Natural killer cell treated with Interleukin-12 subunit alpha and Interleukin-12 subunit beta and Interleukin-15 and Interleukin-18, amount 100 ng/mL, for 72 hours (primary cell): ENCODE results near the gene MYCN. TPM values are rescaled to one million over a fixed set of nuclear protein-coding genes. Genes with fewer than 3 reads are reported as not detected.

Source experiments
- ATAC-seq, 2 donors: fragments of 150-1000 bp; cut with Tn5 transposase in 1 of 2; sonication (Bioruptor Pico), chemical (Tn5 transposase) in 1 of 2; 2 replicates each; pipeline ENCODE4 v1.10.0; 2021
- DNase-seq: peaks from one replicate; pipeline ENCODE4 v3.0.0; 2022; ENCODE audit warnings: low spot score
- H3K27ac Mint-ChIP-seq, 2 donors: 1 replicate in 1 of 2; 2 replicates in 1 of 2; pipeline ENCODE4 v1.8.0; 2022; ENCODE audit warnings: mixed read lengths in 2 of 2, mild to moderate bottlenecking in 1 of 2, moderate library complexity in 1 of 2
- H3K27me3 Mint-ChIP-seq, 2 donors: 1 replicate in 1 of 2; 2 replicates in 1 of 2; pipeline ENCODE4 v1.8.0; 2022; ENCODE audit warnings: mixed read lengths in 2 of 2
- H3K36me3 Mint-ChIP-seq: one replicate; pipeline ENCODE4 v1.8.0; 2022; ENCODE audit warnings: mixed read lengths
- H3K4me1 Mint-ChIP-seq, 2 donors: 1 replicate in 1 of 2; 2 replicates in 1 of 2; pipeline ENCODE4 v1.8.0; 2022; ENCODE audit warnings: low read depth in 2 of 2, mixed read lengths in 2 of 2, mild to moderate bottlenecking in 1 of 2
- H3K4me3 Mint-ChIP-seq: one replicate; pipeline ENCODE4 v1.8.0; 2022; ENCODE audit warnings: mixed read lengths
- H3K9me3 Mint-ChIP-seq: 2 replicates; pipeline ENCODE4 v1.8.0; 2022; ENCODE audit warnings: mixed read lengths
- total RNA-seq, 2 donors: library from RNA; stranded (reverse); gene quantifications; one replicate each; pipeline ENCODE4 v1.2.3, GENCODE V29; 2022

The MYCN gene
- total RNA-seq, 2 donors from 2014 or later: not detected

DNA sequence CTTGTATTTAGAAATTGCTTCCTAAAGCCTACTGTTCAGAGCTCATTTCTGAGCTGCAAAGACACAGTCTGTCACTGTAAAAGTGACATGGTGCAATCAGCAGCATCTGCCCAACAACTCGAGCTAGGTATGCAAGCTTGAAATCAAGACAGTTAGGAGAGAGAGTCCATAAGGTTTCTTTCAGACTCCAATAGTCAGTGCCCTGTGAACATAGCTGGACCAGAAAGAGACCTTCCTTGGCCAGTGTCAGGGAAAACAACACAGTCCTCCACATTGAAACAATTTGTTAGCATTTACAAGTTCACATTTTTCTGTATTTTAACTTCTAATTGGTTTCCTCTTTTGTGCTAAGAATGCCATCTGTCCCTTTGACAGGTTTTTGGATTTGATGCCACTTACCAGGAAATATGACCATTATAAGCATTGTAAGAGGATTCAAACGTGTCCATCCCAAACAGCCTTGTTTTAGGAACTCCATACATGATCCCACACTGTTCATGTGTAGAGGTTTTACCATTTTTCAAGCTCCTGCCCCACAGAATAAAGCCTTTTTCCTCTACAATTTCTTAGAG lies 8.9 kb upstream of the MYCN start:
- H3K36me3 Mint-ChIP-seq: no peaks in the 10 kb centered on the region
- no peaks in the 10 kb centered on the region for H3K9me3 Mint-ChIP-seq
- H3K27ac Mint-ChIP-seq: no peak overlapping the region
- peak in 1 of 2 donors; percentile 24 for ATAC-seq
- H3K4me3 Mint-ChIP-seq: no peak overlapping the region
- DNase-seq: no peak
- no peaks in the 10 kb centered on the region for H3K4me1 Mint-ChIP-seq
- peaks cover 0 to 7% of the 10 kb centered on the region in 2 donors for H3K27me3 Mint-ChIP-seq

DNA sequence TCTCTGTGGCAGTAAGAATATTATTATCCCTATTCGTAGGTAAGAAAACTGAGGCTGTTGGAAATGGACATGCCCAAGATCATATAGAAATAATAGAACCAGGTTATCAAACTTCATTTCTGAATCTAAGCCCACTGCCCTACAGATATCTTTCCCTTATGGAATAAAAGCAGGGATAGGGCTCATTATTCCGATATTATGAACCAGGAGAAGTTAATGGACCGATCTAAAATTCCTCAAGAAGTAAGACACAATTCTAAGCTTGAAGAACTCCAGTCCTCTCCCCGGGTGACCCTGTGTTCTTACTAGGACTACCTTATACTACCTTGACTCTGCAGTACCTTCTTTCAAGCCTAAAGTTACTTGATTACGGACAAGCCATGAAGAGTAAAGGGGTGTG lies 8.4 kb upstream of the MYCN start:
- no peak overlapping the region for H3K4me3 Mint-ChIP-seq

DNA sequence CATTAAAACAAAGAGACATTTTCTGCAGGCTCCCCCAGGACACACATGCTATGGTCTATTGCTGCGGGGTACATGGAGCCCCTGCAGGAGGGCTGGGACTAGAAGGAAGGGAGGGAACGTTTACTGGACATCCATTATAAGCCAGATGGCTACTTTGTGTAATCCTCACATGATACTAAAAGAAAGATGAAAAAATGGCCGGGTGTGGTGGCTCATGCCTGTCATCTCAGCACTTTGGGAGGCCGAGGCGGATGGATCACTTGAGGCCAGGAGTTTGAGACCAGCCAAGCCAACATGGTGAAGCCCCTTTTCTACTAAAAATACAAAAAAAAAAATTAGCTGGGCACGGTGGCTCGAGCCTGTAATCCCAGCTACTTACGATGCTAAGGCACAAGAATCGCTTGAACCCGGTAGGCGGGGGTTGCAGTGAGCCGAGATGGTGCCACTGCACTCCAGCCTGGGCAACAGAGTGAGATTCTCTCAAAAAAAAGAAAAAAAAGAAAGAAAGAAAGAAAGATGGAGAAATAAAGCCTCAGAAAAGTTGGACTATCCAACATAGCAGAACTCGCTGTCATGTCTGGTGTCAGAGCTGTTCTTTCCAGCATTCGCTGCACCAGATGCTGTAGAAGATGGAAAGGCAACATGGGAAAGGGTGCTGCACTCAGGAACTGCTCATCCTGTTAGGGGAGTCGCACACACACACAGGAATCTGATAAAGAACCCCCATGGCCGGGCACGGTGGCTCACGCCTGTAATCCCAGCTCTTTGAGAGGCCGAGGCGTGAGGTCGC lies 7.8 kb upstream of the MYCN start:
- H3K9me3 Mint-ChIP-seq: no peaks in the 10 kb centered on the region
- ATAC-seq (no peak), DNase-seq (no peak)
- H3K4me1 Mint-ChIP-seq: no peaks in the 10 kb centered on the region
- H3K4me3 Mint-ChIP-seq: no peak overlapping the region
- H3K27me3 Mint-ChIP-seq: peaks cover 3 to 16% of the 10 kb centered on the region in 2 donors
- H3K27ac Mint-ChIP-seq: no peak overlapping the region
- H3K36me3 Mint-ChIP-seq: no peaks in the 10 kb centered on the region

More for the DNA sequence above, 8.4 kb upstream of the MYCN start:
- H3K4me1 Mint-ChIP-seq: no peaks in the 10 kb centered on the region
- H3K27me3 Mint-ChIP-seq: peaks cover 0 to 13% of the 10 kb centered on the region in 2 donors
- H3K9me3 Mint-ChIP-seq: no peaks in the 10 kb centered on the region
- no peak overlapping the region for H3K27ac Mint-ChIP-seq
- no peaks in the 10 kb centered on the region for H3K36me3 Mint-ChIP-seq
- ATAC-seq: no peak
- DNase-seq: no peak

DNA sequence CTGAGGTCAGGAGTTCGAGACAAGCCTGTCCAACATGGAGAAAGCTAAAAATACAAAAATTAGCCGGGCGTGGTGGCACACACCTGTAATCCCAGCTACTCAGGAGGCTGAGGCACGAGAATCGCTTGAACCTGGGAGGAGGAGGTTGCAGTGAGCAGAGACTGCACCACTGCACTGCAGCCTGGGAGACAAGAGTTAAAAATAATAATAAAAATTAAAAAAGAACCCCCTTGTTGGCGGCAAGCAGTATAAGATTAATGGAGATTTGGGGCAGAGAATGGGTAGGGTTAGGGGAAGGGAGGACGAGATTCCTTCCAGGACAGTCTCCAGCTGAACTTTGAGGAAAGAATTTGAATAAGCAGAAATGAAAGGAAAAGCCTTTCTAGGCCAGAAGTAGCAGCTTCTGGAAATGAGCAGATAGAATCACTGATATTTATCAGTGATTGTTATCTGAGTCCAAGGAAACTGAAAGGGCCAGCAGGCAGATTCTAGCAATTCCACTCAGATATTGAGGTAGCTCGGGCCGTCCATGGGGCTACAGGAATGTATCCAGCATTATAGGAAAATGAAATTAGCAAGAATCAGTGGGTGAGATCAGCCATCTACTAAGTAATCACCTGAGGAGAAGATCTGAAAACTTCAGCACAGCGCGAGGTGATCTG lies 7.0 kb upstream of the MYCN start:
- no peak for DNase-seq
- no peaks in the 10 kb centered on the region for H3K4me1 Mint-ChIP-seq
- no peak overlapping the region for H3K27ac Mint-ChIP-seq
- peaks cover 10 to 20% of the 10 kb centered on the region in 2 donors for H3K27me3 Mint-ChIP-seq
- no peaks in the 10 kb centered on the region for H3K36me3 Mint-ChIP-seq
- ATAC-seq: no peak
- H3K9me3 Mint-ChIP-seq: no peaks in the 10 kb centered on the region
- no peak overlapping the region for H3K4me3 Mint-ChIP-seq

DNA sequence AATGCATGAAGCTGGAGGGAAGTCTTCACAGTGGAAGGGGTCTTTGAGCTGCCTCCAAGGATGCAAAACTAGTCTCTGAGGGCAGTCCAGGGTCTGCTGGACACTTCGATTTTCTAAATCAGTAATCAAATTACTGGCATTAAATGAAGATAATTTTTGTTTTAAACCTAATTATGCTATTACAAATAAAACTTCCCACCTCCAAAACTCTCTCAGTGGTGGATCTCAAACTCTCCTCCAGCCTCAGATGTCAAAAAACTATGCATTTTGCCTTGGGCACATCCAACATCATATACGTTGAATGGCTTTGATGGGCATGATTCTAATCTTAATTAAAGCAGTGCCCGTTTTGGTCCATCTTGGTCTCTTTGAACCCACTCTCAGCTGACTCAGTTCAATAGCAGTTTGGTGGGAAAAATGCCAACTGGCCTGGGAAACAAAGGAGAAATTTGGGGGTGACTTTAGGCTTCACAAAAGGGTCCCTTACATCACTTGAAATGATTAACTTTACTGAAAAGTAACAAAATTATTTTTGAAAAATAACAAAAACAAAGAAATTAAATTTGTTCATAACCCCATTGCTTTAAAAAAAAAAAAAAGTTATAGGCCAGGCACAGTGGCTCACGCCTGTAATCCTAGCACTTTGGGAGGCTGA lies 5.9 kb upstream of the MYCN start:
- Mint-ChIP-seq H3K9me3 (no peaks in the 10 kb centered on the region), H3K27ac (no peak overlapping the region)

DNA sequence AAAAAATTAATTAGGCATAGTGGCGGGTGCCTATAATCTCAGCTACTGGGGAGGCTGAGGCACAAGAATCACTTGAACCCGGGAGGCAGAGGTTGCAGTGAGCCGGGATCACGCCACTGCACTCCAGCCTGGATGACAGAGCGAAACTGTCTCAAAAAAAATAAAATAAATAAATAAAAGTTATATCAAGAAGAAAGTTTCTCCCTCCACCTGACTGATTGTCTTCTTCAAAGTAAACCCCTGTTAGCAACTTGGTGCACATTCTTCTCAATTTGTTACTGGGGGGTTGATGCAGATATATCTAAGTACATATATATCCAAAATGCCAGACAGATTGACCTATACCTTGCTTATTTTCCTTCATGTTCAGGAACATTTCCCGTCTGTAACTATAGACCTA lies 5.2 kb upstream of the MYCN start:
- peaks cover 20 to 23% of the 10 kb centered on the region in 2 donors for H3K27me3 Mint-ChIP-seq
- ATAC-seq: no peak

More for the DNA sequence above, 5.9 kb upstream of the MYCN start:
- ATAC-seq: no peak
- Mint-ChIP-seq H3K4me1 (no peaks in the 10 kb centered on the region), H3K27me3 (peaks cover 20 to 23% of the 10 kb centered on the region in 2 donors), H3K36me3 (no peaks in the 10 kb centered on the region), H3K4me3 (no peak overlapping the region)
- DNase-seq: no peak

DNA sequence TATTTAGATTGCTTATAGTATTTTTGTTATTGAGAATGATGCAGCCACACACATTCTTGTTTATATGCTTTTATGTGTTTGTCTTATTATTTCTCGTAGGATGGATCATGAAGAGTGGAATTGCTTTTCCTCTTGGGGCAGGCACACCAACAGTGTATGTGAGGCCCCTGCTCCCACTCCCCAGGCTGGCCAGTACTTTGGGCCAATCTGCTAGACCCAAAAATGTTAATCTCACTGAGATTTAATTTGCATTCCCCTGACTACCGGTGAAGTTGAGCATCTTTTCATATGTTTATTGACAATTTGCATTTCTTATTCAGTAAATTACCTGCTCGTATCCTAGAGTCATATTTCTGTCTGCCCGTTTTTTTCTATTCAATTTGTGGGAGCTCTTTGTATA lies 4.7 kb upstream of the MYCN start:
- H3K27ac Mint-ChIP-seq: no peak overlapping the region

More for the DNA sequence above, 5.2 kb upstream of the MYCN start:
- Mint-ChIP-seq H3K4me3 (no peak overlapping the region), H3K27ac (no peak overlapping the region), H3K9me3 (no peaks in the 10 kb centered on the region), H3K36me3 (no peaks in the 10 kb centered on the region), H3K4me1 (no peaks in the 10 kb centered on the region)
- no peak for DNase-seq

DNA sequence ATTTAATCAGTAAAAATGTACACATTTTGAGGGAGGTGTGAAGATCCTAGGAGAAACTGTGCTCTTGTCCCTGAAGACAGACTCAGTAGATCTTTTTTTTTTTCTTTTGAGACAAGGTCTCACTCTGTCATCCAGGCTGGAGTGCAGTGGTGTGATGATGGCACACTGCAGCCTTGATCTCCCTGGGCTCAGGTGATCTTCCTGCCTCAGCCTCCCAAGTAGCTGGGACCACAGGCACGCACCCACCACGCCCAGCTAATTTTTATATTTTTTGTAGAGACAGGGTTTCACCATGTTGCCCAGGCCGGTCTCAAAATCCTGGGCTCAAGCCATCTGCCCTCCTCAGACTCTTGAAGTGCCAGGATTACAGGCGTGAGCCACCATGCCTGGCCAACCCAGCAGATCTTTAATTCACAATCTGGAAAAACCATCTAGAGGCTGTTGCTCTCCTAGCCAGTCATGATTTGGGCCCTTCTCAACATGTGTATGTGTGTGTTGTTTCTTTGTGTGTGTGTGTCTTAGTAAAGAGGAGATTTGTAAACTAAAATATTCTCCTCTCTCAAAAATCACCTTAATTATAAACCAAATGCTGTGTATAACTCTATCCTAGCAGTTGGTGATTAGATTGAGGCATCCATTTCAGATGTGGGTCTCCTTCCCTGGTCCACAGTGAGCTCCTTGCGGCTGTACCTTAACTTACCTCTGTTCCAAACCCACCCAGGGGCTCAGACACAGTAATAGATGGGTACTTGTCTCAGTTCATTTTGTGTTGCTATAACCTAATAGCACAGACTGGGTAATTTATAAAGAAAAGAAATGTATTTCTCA lies 3.9 kb upstream of the MYCN start:
- DNase-seq: no peak
- Mint-ChIP-seq H3K27ac (no peak overlapping the region), H3K27me3 (peaks cover 26 to 30% of the 10 kb centered on the region in 2 donors), H3K36me3 (no peaks in the 10 kb centered on the region), H3K9me3 (no peaks in the 10 kb centered on the region), H3K4me1 (peaks cover 0 to 4% of the 10 kb centered on the region in 2 donors), H3K4me3 (no peak overlapping the region)
- ATAC-seq: no peak

More for the DNA sequence above, 4.7 kb upstream of the MYCN start:
- peaks cover 20 to 23% of the 10 kb centered on the region in 2 donors for H3K27me3 Mint-ChIP-seq
- H3K9me3 Mint-ChIP-seq: no peaks in the 10 kb centered on the region
- DNase-seq: no peak
- H3K36me3 Mint-ChIP-seq: no peaks in the 10 kb centered on the region
- no peak for ATAC-seq
- H3K4me1 Mint-ChIP-seq: no peaks in the 10 kb centered on the region
- H3K4me3 Mint-ChIP-seq: no peak overlapping the region

DNA sequence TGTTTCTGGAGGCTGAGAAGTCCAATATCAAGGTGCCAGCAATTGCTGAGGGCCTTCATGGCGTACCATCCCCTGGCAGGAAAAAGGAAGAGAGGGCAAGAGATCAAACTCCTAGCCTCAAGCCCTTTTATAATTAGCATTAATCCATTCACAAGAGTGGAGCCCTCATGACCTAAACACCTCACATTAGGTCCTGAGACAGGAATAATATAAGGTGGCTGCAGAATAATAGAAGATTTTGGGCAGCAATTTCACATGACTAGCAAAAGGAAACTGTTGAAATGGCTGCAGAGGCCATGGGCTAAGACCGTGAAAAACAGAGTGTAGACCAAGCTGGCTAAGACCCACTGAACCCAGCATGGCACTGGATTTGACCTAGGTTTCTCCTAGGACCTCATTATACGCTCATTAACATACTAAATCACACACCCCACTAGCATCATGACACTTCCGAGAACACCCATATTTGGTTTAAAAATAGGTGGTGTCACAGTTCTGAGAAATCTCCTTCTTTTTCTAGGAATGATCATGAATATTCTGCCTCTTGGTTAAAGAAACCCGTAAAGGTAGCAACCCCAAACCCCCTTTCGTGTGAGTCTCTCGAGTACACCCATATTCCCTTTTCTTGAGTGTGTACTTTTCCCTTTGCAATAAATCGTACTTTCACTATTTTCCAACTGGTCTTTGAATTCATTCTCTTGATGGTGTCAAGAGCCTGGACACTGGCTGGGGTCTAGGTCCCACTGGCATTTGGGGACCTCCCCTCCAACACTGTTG lies 3.1 kb upstream of the MYCN start:
- DNase-seq: no peak
- Mint-ChIP-seq H3K36me3 (no peaks in the 10 kb centered on the region), H3K4me1 (peaks cover 0 to 4% of the 10 kb centered on the region in 2 donors), H3K9me3 (no peaks in the 10 kb centered on the region), H3K27ac (no peak overlapping the region), H3K4me3 (no peak overlapping the region), H3K27me3 (peaks cover 26 to 30% of the 10 kb centered on the region in 2 donors)
- ATAC-seq: no peak

DNA sequence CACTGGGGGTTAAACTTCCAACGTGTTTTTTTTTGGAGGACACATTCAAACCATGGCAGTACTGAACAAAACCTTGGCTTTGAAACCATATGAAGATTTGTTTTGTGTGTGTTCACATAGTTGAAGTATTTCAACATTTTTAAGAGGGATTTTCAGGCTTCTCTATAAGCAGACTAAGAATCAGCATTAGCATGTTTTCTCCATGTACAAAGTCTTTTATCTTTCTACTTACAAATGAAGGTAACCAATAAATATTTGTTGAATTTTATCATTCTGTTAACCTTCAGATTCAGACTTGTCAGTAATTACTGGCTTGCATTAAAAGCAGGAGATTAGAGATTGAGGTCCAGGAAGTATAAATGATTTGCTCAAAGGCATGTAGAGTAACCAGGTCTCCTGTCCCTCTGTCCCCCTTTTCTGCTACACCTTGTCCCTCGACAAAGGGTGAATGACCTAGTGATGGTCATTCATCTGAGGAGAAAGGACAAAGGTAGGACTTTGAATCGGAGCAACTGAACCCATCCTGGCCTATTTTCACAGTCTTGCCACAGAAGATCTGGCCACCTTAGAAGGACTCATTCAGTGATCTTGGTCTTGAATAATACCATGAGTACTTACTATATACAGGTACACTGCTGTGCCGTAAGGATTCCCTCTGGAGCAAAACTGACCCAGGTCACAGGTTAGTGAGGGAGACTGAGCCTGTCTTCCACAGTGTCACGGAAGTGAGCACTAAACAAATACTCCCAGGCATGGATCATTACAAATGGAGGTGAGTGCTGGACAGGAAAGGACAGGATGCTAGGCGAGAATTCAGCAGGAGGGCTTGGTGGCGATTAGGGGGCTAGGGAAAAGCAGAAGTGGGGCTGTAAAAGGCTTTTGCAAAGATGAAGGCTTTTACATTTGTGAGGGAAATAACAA lies 2.2 kb upstream of the MYCN start:
- Mint-ChIP-seq H3K27ac (no peak overlapping the region), H3K4me1 (peaks cover 0 to 4% of the 10 kb centered on the region in 2 donors), H3K36me3 (no peaks in the 10 kb centered on the region), H3K4me3 (no peak overlapping the region), H3K27me3 (peaks cover 26 to 30% of the 10 kb centered on the region in 2 donors), H3K9me3 (no peaks in the 10 kb centered on the region)
- ATAC-seq (no peak), DNase-seq (no peak)

DNA sequence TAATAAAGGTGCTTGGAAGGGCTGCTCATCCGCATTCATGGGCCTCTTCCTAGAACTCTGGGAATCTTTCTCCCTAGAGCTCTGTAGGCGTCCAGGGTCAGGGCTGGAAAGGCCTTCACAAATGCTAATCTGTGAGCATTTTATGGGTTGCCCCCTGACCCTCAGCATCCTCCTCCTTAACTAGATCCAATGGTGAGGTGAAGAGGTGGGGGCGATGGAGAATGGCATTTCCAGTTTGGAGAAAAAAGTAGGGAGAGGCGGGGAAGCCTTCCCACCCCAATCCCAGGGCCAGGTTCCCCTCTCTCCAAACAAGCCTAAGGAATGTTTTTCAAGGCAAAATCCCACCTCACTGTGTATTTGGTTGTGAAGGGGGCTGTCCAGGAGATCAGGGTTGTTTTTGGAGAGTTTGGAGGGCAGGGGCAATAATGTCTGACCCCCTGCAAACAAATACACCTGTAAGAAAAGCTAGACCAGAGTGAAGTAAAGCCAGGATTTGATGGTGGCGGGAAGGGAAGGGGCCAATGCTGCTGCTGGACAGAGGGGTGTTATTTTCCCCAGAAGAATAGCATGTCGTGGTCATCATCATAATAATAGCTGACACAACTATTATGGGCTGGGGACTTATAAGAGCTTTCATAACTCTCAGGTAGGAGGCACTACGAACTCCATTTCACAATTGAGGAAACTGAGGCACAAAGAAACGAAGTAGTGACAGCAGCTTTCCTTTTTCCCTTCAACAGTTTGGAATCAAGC lies 1.4 kb upstream of the MYCN start:
- DNase-seq (no peak), ATAC-seq (no peak)
- no peak overlapping the region for H3K27ac Mint-ChIP-seq
- peaks cover 0 to 4% of the 10 kb centered on the region in 2 donors for H3K4me1 Mint-ChIP-seq
- peaks cover 32 to 35% of the 10 kb centered on the region in 2 donors for H3K27me3 Mint-ChIP-seq
- no peaks in the 10 kb centered on the region for H3K9me3 Mint-ChIP-seq
- no peaks in the 10 kb centered on the region for H3K36me3 Mint-ChIP-seq
- no peak overlapping the region for H3K4me3 Mint-ChIP-seq
